Loucy (cell line): ENCODE data around the gene SPP1.

Experiments
- H2AFZ ChIP-seq: fragments of 200-600 bp; sonication (generic); 2 replicates; pipeline ENCODE4 v1.6.0; 2016; ENCODE audit warnings: antibody characterized with exemption, mild to moderate bottlenecking, low read length, moderate library complexity
- H3F3A ChIP-seq: fragments of 200-600 bp; 2 replicates; pipeline ENCODE4 v1.6.0; 2016; ENCODE audit warnings: antibody characterized with exemption, low read depth, mild to moderate bottlenecking
- H3K27me3 ChIP-seq: fragments of 200-600 bp; sonication (generic); 2 replicates; pipeline ENCODE4 v1.6.1; 2014; ENCODE audit warnings: low read length, mild to moderate bottlenecking; ENCODE audit not compliant: insufficient read depth, poor library complexity, severe bottlenecking
- H3K36me3 ChIP-seq: fragments of 200-600 bp; sonication (generic); 2 replicates; pipeline ENCODE4 v1.6.1; 2016; ENCODE audit warnings: low read length; ENCODE audit not compliant: insufficient read depth
- H3K4me1 ChIP-seq: fragments of 200-600 bp; sonication (generic); 2 replicates; pipeline ENCODE4 v1.5.1; 2014; ENCODE audit warnings: low read length, mild to moderate bottlenecking; ENCODE audit not compliant: insufficient read depth, poor library complexity, severe bottlenecking
- H3K4me2 ChIP-seq: fragments of 200-600 bp; sonication (generic); 2 replicates; pipeline ENCODE4 v1.6.0; 2014; ENCODE audit warnings: antibody characterized with exemption, low read length, low read depth, mild to moderate bottlenecking; ENCODE audit not compliant: poor library complexity, severe bottlenecking
- H3K4me3 ChIP-seq: fragments of 200-600 bp; sonication (generic); 2 replicates; pipeline ENCODE4 v1.5.1; 2014; ENCODE audit warnings: low read length, mild to moderate bottlenecking, mixed read lengths; ENCODE audit not compliant: poor library complexity, severe bottlenecking
- H3K79me2 ChIP-seq: fragments of 200-600 bp; sonication (generic); 2 replicates; pipeline ENCODE4 v1.6.1; 2014; ENCODE audit warnings: low read length; ENCODE audit not compliant: insufficient read depth
- H3K9ac ChIP-seq: fragments of 200-600 bp; sonication (generic); 2 replicates; pipeline ENCODE4 v1.6.0; 2014; ENCODE audit warnings: mild to moderate bottlenecking, low read depth, low read length, moderate library complexity; ENCODE audit not compliant: poor library complexity, severe bottlenecking
- H3K9me2 ChIP-seq: fragments of 200-600 bp; sonication (generic); replicated peaks from 2 replicates; pipeline ENCODE4 v1.6.1; 2016; ENCODE audit warnings: low read depth, low read length, mixed read lengths
- H3K9me3 ChIP-seq: fragments of 200-600 bp; sonication (generic); 2 replicates; pipeline ENCODE4 v1.6.1; 2014; ENCODE audit warnings: mild to moderate bottlenecking, antibody characterized with exemption, low read length, low read depth; ENCODE audit not compliant: insufficient read depth
- H4K20me1 ChIP-seq: fragments of 200-600 bp; sonication (generic); 2 replicates; pipeline ENCODE4 v1.6.0; 2014; ENCODE audit warnings: antibody characterized with exemption, low read length, mild to moderate bottlenecking; ENCODE audit not compliant: insufficient read depth, poor library complexity, severe bottlenecking
- EZH2phosphoT487 ChIP-seq: fragments of 200-600 bp; IDR thresholded peaks from 2 replicates; pipeline ENCODE4 v1.6.1; 2018; ENCODE audit warnings: antibody characterized with exemption, mild to moderate bottlenecking, moderate library complexity, borderline replicate concordance
- TF ChIP-seq, protein P1 (sequence below): fragments of 200-600 bp; sonication (generic); conservative IDR thresholded peaks from 2 replicates; pipeline ENCODE4 v1.5.1; 2014; ENCODE audit warnings: mild to moderate bottlenecking, antibody characterized with exemption, low read length

SPP1 gene

DNA sequence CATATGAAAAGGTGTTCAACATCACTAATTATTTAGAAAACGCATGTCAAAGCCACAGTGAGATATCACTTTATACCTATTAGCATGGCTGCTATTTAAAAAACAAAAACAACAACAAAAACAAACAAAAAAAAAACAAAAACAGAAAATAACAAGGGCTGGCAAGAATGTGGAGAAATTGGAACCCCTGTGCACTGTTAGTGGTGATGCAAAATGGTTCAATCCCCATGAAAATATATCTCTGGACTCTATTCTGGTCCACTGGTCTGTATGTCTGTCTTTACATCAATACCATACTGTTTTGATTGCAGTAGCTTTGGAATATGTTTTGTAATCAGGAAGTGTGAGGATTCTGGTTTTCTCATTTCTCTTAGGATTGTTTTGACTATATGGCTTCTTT is 43.6 kb upstream of the SPP1 start:
- H3K4me1 ChIP-seq: no peaks in the 10 kb centered on the region
- H3K79me2 ChIP-seq: no peaks in the 10 kb centered on the region

DNA sequence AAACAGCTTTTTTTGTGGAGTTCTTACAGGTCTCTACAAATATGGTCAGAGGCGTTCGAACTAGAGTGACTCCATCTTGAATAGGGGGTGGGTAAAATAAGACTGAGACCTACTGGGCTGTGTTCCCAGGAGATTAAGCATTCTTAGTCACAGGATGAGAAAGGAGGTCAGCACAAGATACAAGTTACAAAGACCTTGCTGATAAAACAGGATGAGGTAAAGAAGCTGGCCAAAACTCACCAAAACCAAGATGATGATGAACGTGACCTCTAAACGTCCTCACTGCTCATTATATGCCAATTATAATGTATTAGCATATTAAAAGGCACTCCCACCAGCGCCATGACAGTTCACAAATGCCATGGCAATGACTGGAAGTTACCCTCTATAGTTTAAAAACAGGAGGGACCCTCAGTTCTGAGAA is 42.8 kb upstream of the SPP1 start:
- no peaks in the 10 kb centered on the region for H3K36me3 ChIP-seq

More for the DNA sequence above, 43.6 kb upstream of the SPP1 start:
- Histone ChIP-seq H2AFZ (no peak overlapping the region), H3K27me3 (no peaks in the 10 kb centered on the region), H3K9me2 (no peaks in the 10 kb centered on the region), H3F3A (no peaks in the 10 kb centered on the region), H3K9me3 (peaks cover 3% of the 10 kb centered on the region; the same call in 1 of the 2 replicates), H3K9ac (no peak overlapping the region), H4K20me1 (no peaks in the 10 kb centered on the region), H3K36me3 (no peaks in the 10 kb centered on the region), H3K4me3 (no peak overlapping the region), H3K4me2 (no peak overlapping the region)
- TF ChIP-seq EZH2phosphoT487: no peak
- TF ChIP-seq, protein P1, sequence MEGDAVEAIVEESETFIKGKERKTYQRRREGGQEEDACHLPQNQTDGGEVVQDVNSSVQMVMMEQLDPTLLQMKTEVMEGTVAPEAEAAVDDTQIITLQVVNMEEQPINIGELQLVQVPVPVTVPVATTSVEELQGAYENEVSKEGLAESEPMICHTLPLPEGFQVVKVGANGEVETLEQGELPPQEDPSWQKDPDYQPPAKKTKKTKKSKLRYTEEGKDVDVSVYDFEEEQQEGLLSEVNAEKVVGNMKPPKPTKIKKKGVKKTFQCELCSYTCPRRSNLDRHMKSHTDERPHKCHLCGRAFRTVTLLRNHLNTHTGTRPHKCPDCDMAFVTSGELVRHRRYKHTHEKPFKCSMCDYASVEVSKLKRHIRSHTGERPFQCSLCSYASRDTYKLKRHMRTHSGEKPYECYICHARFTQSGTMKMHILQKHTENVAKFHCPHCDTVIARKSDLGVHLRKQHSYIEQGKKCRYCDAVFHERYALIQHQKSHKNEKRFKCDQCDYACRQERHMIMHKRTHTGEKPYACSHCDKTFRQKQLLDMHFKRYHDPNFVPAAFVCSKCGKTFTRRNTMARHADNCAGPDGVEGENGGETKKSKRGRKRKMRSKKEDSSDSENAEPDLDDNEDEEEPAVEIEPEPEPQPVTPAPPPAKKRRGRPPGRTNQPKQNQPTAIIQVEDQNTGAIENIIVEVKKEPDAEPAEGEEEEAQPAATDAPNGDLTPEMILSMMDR: no peak

DNA sequence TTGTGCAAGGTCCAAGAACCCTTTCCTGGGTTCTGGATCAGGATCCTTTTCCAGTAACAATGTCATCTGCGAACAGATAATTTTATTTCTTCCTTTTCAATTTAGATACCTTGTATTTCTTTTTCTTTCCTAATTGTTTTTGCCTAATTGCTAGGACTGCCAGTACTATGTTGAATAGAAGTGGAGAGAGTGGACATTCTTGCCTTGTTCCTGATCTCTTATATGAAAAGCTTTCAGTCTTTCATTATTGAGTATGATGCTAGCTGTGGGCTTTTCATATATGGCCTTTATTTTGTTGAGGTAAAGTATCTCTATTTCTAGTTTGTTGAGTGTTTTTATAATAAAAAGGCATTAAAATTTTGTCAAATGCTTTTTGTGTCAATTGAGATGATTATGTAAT is 42.2 kb upstream of the SPP1 start:
- H2AFZ ChIP-seq: peak overlapping the region; percentile 74
- H3K4me2 ChIP-seq: peak overlapping the region; percentile 57
- H3K4me1 ChIP-seq: no peaks in the 10 kb centered on the region

More for the DNA sequence above, 42.8 kb upstream of the SPP1 start:
- no peaks in the 10 kb centered on the region for H3K4me1 ChIP-seq
- no peaks in the 10 kb centered on the region for H3F3A ChIP-seq
- no peaks in the 10 kb centered on the region for H3K79me2 ChIP-seq
- H3K4me3 ChIP-seq: no peak overlapping the region
- H3K4me2 ChIP-seq: peak overlapping the region; percentile 57
- no peaks in the 10 kb centered on the region for H3K27me3 ChIP-seq
- H4K20me1 ChIP-seq: no peaks in the 10 kb centered on the region
- TF ChIP-seq, protein P1: no peak
- TF ChIP-seq EZH2phosphoT487: no peak
- no peaks in the 10 kb centered on the region for H3K9me2 ChIP-seq
- peaks cover 3% of the 10 kb centered on the region; the same call in 1 of the 2 replicates for H3K9me3 ChIP-seq
- H2AFZ ChIP-seq: peak overlapping the region; percentile 74
- no peak overlapping the region for H3K9ac ChIP-seq

More for the DNA sequence above, 42.2 kb upstream of the SPP1 start:
- H3F3A ChIP-seq: no peaks in the 10 kb centered on the region
- TF ChIP-seq, protein P1: no peak
- TF ChIP-seq EZH2phosphoT487: no peak
- H3K9me2 ChIP-seq: no peaks in the 10 kb centered on the region
- H4K20me1 ChIP-seq: no peaks in the 10 kb centered on the region
- H3K9me3 ChIP-seq: peaks cover 3% of the 10 kb centered on the region; the same call in 1 of the 2 replicates
- no peaks in the 10 kb centered on the region for H3K36me3 ChIP-seq
- no peaks in the 10 kb centered on the region for H3K27me3 ChIP-seq
- H3K79me2 ChIP-seq: no peaks in the 10 kb centered on the region
- H3K4me3 ChIP-seq: peak overlapping the region; percentile 39
- no peak overlapping the region for H3K9ac ChIP-seq
